Measurements from ENCODE around the gene MXRA8. TPM values are rescaled to one million over a fixed set of nuclear protein-coding genes. Genes with fewer than 3 reads are reported as not detected.
A peak's percentile ranks its signal among the peaks of the same experiment; 100 is the strongest.

Gene MXRA8
- total and polyA plus RNA-seq, 9 of the 15 experiments (the other 6 are each of a cell fraction or from before 2014, with no cell fraction given): 0.66 to 11.3 (median 6.3) TPM

DNA sequence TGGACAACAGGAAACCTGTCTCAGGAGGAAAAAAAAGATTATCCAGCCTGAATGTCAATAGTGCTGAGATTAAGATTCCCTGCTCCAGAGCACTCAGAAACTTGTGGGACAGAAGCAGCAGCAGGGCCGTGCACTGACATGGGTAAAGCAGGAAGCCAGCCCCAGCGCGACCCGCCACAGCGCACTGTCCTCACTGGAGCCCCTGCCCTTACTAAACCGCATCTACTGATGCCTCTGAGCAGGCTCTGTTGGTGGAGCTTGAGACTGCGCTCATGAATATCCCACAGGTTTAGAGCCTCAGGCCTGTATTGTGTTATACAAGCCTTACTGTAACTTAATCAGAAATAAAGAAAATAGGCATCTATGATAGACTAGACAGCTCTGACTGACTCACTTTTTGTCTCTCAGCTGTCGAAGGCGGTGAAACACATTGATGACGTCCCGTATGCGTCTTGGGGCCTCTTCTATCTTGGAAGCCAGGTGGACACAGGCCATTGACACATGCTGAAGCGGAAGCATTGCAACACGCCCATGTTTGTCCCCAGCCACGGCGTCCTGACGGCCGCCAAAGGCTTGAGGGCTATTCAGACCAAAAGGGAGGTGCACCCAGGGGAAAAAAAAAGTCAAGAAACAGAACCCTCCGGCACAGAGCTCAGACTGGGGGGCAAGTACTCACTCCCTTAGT lies 39.6 kb upstream of the MXRA8 start (continued):
- TF ChIP-seq, protein P1, sequence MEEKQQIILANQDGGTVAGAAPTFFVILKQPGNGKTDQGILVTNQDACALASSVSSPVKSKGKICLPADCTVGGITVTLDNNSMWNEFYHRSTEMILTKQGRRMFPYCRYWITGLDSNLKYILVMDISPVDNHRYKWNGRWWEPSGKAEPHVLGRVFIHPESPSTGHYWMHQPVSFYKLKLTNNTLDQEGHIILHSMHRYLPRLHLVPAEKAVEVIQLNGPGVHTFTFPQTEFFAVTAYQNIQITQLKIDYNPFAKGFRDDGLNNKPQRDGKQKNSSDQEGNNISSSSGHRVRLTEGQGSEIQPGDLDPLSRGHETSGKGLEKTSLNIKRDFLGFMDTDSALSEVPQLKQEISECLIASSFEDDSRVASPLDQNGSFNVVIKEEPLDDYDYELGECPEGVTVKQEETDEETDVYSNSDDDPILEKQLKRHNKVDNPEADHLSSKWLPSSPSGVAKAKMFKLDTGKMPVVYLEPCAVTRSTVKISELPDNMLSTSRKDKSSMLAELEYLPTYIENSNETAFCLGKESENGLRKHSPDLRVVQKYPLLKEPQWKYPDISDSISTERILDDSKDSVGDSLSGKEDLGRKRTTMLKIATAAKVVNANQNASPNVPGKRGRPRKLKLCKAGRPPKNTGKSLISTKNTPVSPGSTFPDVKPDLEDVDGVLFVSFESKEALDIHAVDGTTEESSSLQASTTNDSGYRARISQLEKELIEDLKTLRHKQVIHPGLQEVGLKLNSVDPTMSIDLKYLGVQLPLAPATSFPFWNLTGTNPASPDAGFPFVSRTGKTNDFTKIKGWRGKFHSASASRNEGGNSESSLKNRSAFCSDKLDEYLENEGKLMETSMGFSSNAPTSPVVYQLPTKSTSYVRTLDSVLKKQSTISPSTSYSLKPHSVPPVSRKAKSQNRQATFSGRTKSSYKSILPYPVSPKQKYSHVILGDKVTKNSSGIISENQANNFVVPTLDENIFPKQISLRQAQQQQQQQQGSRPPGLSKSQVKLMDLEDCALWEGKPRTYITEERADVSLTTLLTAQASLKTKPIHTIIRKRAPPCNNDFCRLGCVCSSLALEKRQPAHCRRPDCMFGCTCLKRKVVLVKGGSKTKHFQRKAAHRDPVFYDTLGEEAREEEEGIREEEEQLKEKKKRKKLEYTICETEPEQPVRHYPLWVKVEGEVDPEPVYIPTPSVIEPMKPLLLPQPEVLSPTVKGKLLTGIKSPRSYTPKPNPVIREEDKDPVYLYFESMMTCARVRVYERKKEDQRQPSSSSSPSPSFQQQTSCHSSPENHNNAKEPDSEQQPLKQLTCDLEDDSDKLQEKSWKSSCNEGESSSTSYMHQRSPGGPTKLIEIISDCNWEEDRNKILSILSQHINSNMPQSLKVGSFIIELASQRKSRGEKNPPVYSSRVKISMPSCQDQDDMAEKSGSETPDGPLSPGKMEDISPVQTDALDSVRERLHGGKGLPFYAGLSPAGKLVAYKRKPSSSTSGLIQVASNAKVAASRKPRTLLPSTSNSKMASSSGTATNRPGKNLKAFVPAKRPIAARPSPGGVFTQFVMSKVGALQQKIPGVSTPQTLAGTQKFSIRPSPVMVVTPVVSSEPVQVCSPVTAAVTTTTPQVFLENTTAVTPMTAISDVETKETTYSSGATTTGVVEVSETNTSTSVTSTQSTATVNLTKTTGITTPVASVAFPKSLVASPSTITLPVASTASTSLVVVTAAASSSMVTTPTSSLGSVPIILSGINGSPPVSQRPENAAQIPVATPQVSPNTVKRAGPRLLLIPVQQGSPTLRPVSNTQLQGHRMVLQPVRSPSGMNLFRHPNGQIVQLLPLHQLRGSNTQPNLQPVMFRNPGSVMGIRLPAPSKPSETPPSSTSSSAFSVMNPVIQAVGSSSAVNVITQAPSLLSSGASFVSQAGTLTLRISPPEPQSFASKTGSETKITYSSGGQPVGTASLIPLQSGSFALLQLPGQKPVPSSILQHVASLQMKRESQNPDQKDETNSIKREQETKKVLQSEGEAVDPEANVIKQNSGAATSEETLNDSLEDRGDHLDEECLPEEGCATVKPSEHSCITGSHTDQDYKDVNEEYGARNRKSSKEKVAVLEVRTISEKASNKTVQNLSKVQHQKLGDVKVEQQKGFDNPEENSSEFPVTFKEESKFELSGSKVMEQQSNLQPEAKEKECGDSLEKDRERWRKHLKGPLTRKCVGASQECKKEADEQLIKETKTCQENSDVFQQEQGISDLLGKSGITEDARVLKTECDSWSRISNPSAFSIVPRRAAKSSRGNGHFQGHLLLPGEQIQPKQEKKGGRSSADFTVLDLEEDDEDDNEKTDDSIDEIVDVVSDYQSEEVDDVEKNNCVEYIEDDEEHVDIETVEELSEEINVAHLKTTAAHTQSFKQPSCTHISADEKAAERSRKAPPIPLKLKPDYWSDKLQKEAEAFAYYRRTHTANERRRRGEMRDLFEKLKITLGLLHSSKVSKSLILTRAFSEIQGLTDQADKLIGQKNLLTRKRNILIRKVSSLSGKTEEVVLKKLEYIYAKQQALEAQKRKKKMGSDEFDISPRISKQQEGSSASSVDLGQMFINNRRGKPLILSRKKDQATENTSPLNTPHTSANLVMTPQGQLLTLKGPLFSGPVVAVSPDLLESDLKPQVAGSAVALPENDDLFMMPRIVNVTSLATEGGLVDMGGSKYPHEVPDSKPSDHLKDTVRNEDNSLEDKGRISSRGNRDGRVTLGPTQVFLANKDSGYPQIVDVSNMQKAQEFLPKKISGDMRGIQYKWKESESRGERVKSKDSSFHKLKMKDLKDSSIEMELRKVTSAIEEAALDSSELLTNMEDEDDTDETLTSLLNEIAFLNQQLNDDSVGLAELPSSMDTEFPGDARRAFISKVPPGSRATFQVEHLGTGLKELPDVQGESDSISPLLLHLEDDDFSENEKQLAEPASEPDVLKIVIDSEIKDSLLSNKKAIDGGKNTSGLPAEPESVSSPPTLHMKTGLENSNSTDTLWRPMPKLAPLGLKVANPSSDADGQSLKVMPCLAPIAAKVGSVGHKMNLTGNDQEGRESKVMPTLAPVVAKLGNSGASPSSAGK (IDR thresholded peaks at IDR 0.05): peak; percentile 54
- TF ChIP-seq, protein P2, sequence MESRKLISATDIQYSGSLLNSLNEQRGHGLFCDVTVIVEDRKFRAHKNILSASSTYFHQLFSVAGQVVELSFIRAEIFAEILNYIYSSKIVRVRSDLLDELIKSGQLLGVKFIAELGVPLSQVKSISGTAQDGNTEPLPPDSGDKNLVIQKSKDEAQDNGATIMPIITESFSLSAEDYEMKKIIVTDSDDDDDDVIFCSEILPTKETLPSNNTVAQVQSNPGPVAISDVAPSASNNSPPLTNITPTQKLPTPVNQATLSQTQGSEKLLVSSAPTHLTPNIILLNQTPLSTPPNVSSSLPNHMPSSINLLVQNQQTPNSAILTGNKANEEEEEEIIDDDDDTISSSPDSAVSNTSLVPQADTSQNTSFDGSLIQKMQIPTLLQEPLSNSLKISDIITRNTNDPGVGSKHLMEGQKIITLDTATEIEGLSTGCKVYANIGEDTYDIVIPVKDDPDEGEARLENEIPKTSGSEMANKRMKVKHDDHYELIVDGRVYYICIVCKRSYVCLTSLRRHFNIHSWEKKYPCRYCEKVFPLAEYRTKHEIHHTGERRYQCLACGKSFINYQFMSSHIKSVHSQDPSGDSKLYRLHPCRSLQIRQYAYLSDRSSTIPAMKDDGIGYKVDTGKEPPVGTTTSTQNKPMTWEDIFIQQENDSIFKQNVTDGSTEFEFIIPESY (CRISPR knock-in tag; IDR thresholded peaks at IDR 0.05): peak; percentile 98
- TF ChIP-seq, protein P3, sequence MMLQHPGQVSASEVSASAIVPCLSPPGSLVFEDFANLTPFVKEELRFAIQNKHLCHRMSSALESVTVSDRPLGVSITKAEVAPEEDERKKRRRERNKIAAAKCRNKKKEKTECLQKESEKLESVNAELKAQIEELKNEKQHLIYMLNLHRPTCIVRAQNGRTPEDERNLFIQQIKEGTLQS (IDR thresholded peaks at IDR 0.05): peak; percentile 59; the same call in 1 of the 2 replicates
- TF ChIP-seq, protein P3 (CRISPR knock-in tag; conservative IDR thresholded peaks at IDR 0.05): no peak
- TF ChIP-seq, protein P4, sequence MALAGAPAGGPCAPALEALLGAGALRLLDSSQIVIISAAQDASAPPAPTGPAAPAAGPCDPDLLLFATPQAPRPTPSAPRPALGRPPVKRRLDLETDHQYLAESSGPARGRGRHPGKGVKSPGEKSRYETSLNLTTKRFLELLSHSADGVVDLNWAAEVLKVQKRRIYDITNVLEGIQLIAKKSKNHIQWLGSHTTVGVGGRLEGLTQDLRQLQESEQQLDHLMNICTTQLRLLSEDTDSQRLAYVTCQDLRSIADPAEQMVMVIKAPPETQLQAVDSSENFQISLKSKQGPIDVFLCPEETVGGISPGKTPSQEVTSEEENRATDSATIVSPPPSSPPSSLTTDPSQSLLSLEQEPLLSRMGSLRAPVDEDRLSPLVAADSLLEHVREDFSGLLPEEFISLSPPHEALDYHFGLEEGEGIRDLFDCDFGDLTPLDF (CRISPR knock-in tag; IDR thresholded peaks at IDR 0.05): peak; percentile 12; the same call in 1 of the 2 replicates
- TF ChIP-seq MYC (IDR thresholded peaks at IDR 0.05; ENCODE audit: low read depth, low read length) (peak; percentile 85), MYC (CRISPR knock-in tag; IDR thresholded peaks at IDR 0.05; ENCODE audit: borderline replicate concordance, low read depth) (no peak; the same call in 1 of the 2 replicates), OTX1 (CRISPR knock-in tag; IDR thresholded peaks at IDR 0.05) (no peak), NCOR1 (IDR thresholded peaks at IDR 0.05) (peak; percentile 19; the same call in 1 of the 2 replicates), ETV1 (tag; conservative IDR thresholded peaks at IDR 0.05; ENCODE audit: low read depth) (peak; percentile 84)
